Duodenal mucosa (tissue), 2 donors: ENCODE data around the gene ASTN2.
"Not testable (repeated sequence)": the region's sequence is repeated elsewhere in the genome, so short reads cannot be mapped to it uniquely, and the experiment has no call there.

Experiments used
- H3K27ac ChIP-seq: one replicate; pipeline ENCODE4 v1.7.0; 2013; ENCODE audit warnings: low read depth, low read length
- H3K27me3 ChIP-seq, 2 donors: one replicate each; pipeline ENCODE4 v1.7.0; 2013; ENCODE audit warnings: low read length in 2 of 2, control low read depth in 1 of 2; ENCODE audit not compliant: insufficient read depth in 2 of 2, control insufficient read depth in 1 of 2
- H3K36me3 ChIP-seq, 2 donors: one replicate each; pipeline ENCODE4 v1.7.0; 2013; ENCODE audit warnings: low read length in 2 of 2, control low read depth in 1 of 2; ENCODE audit not compliant: insufficient read depth in 2 of 2, control insufficient read depth in 1 of 2
- H3K4me1 ChIP-seq, 2 donors: one replicate each; pipeline ENCODE4 v1.7.0; 2013; ENCODE audit warnings: low read length in 2 of 2, control low read depth in 1 of 2; ENCODE audit not compliant: insufficient read depth in 2 of 2, control insufficient read depth in 1 of 2
- H3K4me3 ChIP-seq, 2 donors: one replicate each; pipeline ENCODE4 v1.7.0; 2013; ENCODE audit warnings: low read length in 2 of 2, low read depth in 1 of 2
- H3K9ac ChIP-seq, 2 donors: one replicate each; pipeline ENCODE4 v1.7.0; 2013; ENCODE audit warnings: low read length in 2 of 2, low read depth in 1 of 2
- H3K9me3 ChIP-seq, 2 donors: one replicate each; pipeline ENCODE4 v1.7.0; 2013; ENCODE audit warnings: low read length in 2 of 2, control low read depth in 1 of 2; ENCODE audit not compliant: control insufficient read depth in 1 of 2

ASTN2 gene

DNA sequence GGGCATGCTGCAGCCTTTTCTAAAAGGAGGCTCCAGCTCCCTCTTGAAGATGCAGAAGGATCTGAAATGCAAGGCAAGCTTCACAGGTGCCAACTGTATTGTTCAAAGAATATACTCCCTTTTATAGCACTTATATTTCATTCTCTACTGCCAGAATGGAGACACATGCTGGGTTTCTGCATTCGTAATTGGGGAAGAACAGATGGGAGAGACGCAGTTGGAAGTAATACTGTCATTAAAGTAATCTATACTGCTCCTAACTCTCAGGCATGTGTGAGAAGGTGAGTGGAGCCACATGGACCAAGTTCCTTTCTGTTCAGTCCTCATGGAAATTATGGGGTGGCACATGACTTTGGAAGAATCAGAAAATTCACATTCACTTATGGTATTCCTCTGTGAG is 501.3 kb downstream of the ASTN2 start:
- Histone ChIP-seq H3K27me3 (no peaks in the 10 kb centered on the region), H3K36me3 (no peaks in the 10 kb centered on the region), H3K9me3 (no peaks in the 10 kb centered on the region), H3K27ac (no peak overlapping the region), H3K4me1 (no peaks in the 10 kb centered on the region), H3K4me3 (no peak overlapping the region), H3K9ac (no peak overlapping the region)

DNA sequence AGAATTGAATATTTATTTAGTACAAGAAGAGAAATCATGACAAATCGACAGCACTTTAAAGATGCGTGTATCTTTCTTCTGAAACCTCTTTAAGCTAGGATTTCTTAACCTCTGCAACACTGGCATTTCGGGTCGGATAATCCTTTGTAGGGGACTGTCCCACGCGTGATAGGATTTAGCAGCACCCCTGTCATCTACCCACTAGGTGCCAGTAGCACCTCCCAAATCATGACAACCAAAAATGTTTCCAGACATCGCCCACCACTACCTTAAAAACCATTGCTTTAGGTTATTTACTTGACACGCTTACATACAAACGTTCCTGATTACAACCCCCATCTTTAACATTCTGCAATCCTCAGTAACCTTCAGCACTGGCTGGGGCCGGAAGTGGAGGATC is 504.7 kb downstream of the ASTN2 start:
- H3K27me3 ChIP-seq: no peaks in the 10 kb centered on the region
- H3K9ac ChIP-seq: no peak overlapping the region
- no peak overlapping the region for H3K4me3 ChIP-seq
- H3K27ac ChIP-seq: no peak overlapping the region
- H3K36me3 ChIP-seq: no peaks in the 10 kb centered on the region
- H3K9me3 ChIP-seq: no peaks in the 10 kb centered on the region
- no peaks in the 10 kb centered on the region for H3K4me1 ChIP-seq

DNA sequence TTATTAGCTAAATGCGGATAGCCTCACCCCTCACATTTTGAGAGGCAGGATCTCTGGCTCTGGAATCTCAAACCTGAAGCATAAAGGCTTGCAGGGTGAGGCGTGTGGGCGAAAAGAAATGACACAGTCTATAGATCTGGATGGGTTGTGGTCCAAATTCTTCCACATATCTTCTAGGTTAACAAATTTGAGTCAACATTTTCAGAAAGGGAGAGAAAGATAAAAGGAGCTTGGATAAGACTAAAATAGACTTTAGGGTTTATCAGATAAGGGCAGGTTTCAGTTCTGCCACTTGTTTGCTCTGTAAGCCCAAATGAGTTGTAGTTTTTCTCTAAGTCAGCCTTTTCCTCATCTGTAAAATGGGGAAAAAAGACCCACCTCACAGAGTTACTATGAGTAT is 506.9 kb downstream of the ASTN2 start:
- Histone ChIP-seq H3K36me3 (no peaks in the 10 kb centered on the region), H3K27me3 (no peaks in the 10 kb centered on the region), H3K27ac (no peak overlapping the region), H3K9me3 (no peaks in the 10 kb centered on the region), H3K9ac (no peak overlapping the region), H3K4me1 (no peaks in the 10 kb centered on the region), H3K4me3 (no peak overlapping the region)

DNA sequence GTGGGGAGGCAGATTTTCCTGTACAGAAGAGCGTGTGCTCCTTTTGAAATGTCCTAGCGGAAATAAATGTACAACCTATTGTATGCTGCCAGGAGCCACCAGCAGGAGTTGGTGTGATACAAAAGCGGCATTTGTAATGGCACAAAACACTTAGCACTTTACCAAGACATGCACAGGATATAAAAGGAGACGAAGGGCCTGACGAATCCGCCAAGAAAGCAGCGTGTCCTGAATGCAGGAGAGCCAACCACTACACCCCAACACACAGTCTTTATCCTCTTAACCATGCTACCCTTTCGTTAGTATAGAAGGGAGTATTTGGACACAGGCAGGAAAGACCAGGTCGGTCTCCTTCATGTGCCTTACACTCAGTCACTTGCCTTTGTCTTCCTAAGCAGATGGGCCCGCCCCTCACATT is 509.7 kb downstream of the ASTN2 start:
- no peak overlapping the region for H3K4me3 ChIP-seq
- H3K4me1 ChIP-seq: no peaks in the 10 kb centered on the region
- no peaks in the 10 kb centered on the region for H3K36me3 ChIP-seq
- peaks cover 4% of the 10 kb centered on the region in 2 donors for H3K9me3 ChIP-seq
- H3K27ac ChIP-seq: no peak overlapping the region
- H3K9ac ChIP-seq: no peak overlapping the region
- H3K27me3 ChIP-seq: no peaks in the 10 kb centered on the region

DNA sequence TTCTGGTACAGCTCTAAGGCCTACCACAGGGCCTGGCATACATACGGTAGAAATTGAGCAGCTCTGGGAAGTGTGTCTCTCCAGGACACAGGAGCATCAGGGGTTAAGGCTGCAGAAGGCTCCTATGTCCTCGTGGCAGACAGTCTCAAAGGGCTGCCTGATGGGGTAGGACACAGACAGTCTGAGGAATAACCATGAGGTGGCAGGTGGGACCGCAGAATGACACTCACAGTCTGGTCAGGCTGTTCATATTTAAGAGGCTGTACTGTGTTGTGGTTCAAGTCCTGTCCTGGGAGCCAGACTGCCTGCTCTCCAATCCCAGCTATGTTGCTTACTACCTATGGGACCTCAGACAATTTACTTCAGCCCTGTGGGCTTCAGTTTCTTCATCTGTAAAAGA is 510.7 kb downstream of the ASTN2 start:
- Histone ChIP-seq H3K27ac (no peak overlapping the region), H3K9ac (no peak overlapping the region), H3K27me3 (no peaks in the 10 kb centered on the region), H3K4me3 (no peak overlapping the region), H3K36me3 (no peaks in the 10 kb centered on the region), H3K9me3 (peaks cover 7 to 8% of the 10 kb centered on the region in 2 donors), H3K4me1 (no peaks in the 10 kb centered on the region)

DNA sequence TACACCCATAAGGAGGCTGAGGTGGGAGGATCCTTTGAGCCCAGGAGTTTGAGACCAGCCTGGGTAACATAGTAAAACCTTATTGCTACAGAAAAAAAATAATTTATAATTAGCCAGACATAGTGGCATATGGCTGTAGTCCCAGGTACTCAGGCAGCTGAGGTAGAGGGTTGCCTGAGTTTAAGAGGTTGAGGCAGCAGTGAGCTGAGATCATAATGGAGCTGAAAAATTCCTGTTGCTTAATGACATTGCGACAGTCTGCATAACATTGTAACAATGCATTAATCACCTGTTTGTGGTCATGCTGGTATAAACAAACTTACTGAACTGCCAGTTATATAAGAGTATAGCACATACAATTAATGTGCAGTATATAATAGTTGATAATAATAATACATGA is 513.6 kb downstream of the ASTN2 start:
- Histone ChIP-seq H3K27ac (no peak overlapping the region), H3K4me1 (no peaks in the 10 kb centered on the region), H3K9ac (no peak overlapping the region), H3K27me3 (no peaks in the 10 kb centered on the region), H3K9me3 (peaks cover 7 to 8% of the 10 kb centered on the region in 2 donors), H3K4me3 (no peak overlapping the region), H3K36me3 (no peaks in the 10 kb centered on the region)

DNA sequence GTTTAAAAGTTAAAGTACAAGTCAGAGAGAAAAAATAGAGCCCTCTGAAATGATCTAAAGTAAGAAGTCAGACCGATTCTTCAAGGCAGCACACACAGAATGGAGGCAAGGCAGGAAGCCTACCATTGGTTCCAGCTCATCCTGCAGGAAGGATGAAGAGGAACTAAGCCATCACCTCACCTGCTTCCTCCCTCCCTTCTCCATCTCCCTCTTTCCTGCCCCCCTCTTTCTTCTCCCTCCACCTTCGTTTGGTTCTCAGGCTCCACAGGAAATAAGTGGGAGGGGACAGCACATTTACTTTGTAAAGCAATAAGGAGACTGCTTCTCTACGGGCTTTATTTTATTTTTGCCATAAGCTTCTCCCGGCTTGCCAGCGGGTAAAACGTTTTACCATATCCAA is 514.3 kb downstream of the ASTN2 start:
- Histone ChIP-seq H3K9ac (no peak overlapping the region), H3K4me3 (no peak overlapping the region), H3K9me3 (peaks cover 7 to 8% of the 10 kb centered on the region in 2 donors), H3K36me3 (no peaks in the 10 kb centered on the region), H3K27me3 (no peaks in the 10 kb centered on the region), H3K27ac (no peak overlapping the region), H3K4me1 (no peaks in the 10 kb centered on the region)

DNA sequence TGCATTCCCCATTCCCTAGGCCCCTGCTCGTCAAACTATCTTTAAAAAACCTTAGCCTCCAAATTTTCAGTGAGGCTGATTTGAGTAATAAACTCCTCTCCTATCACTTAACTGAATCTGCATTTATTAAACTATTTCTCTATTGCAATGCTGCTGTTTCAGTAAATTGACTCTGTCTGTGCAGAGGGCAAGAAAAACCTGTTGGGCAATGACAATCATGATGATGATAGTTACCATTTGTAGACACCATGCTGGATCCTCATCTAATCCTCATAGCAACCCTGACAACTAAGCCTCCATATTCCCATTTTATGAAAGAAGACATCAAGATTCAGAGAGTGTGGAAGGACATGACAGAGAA is 514.9 kb downstream of the ASTN2 start:
- Histone ChIP-seq H3K36me3 (no peaks in the 10 kb centered on the region), H3K27ac (no peak overlapping the region), H3K9me3 (peaks cover 7 to 8% of the 10 kb centered on the region in 2 donors), H3K9ac (no peak overlapping the region), H3K27me3 (no peaks in the 10 kb centered on the region), H3K4me3 (no peak overlapping the region), H3K4me1 (no peaks in the 10 kb centered on the region)

DNA sequence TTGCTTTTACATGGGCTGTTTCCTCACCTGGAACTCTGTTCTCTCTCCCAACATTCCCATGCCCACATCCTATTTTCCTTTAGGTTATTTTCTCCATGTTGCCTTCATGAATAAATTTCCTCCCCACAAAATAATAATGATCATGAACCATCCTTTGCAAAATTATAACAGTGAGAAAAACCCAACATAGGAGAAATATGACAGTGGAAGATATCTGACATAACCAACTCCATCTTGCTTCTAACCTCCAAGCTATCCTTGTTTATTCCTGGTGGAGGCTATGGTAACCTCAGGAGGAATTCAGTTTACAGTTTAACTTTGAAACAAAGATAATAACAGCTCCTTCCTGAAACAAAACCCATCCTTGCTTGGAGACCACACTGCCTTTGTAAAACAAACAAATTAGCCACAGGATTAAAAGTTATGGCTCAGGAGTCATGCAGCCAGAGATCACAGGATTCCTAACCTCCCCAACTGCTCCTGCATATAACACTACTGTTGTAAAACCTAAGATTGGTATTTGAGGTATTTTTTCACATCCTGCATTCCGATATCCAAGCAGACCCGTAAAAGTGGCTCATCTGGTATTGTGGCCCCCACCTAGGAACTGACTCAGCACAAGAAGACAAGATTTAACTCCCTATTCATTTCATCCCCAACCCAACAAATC is 515.4 kb downstream of the ASTN2 start:
- Histone ChIP-seq H3K27me3 (no peaks in the 10 kb centered on the region), H3K4me3 (no peak overlapping the region), H3K36me3 (no peaks in the 10 kb centered on the region), H3K4me1 (no peaks in the 10 kb centered on the region), H3K9ac (no peak overlapping the region), H3K27ac (no peak overlapping the region), H3K9me3 (peaks cover 7 to 8% of the 10 kb centered on the region in 2 donors)

DNA sequence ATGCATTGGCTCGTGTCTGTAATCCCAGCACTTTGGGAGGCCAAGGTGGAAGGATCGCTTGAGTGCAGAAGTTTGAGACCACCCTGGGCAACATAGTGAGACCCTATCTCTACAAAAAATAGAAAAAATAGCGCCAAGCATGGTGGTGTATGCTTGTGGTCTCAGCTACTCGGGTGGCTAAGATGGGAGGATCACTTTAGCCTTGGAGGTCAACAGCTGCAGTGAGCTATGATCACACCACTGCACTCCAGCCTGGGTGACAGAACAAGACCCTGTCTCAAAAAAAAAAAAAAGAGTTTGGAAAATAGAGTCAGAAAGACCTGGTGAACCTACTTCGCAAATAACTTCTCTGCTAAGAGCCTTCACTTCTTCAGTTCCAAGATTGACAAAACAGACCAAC is 516.7 kb downstream of the ASTN2 start:
- H3K9me3 ChIP-seq, H3K27me3 ChIP-seq, H3K4me1 ChIP-seq, H3K27ac ChIP-seq, H3K4me3 ChIP-seq, H3K36me3 ChIP-seq, H3K9ac ChIP-seq: not testable (repeated sequence)

DNA sequence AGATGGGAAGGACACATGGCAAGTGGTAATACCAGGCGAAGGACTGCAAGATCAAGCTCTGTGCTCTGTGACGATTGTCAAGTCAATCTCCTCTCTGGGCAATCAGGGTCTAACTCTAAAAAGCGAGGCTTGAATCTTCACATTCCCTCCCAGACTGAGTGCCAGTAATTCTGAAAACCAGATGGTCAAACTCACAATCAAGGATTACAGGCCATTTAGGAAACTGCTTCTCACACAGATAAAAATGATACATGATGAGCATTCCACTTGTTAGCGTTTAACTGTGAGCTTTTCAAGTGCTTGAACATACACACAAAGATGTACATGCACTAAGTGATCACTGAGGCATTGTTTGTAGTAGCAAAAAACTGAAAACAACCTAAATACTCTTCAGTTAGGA is 517.7 kb downstream of the ASTN2 start:
- Histone ChIP-seq H3K27ac (no peak overlapping the region), H3K9ac (no peak overlapping the region), H3K27me3 (no peaks in the 10 kb centered on the region), H3K4me1 (no peaks in the 10 kb centered on the region), H3K4me3 (no peak overlapping the region), H3K36me3 (no peaks in the 10 kb centered on the region), H3K9me3 (peaks cover 7 to 8% of the 10 kb centered on the region in 2 donors)
